Amniotic stem cell (primary cell): Measurements from ENCODE around the gene DOCK3.
"Not testable (repeated sequence)": the region's sequence is repeated elsewhere in the genome, so short reads cannot be mapped to it uniquely, and the experiment has no call there.

Experiments used
- DNase-seq: peaks from one replicate; lab custom pipeline; 2025; lab: John Stamatoyannopoulos, UW

The DOCK3 gene

DNA sequence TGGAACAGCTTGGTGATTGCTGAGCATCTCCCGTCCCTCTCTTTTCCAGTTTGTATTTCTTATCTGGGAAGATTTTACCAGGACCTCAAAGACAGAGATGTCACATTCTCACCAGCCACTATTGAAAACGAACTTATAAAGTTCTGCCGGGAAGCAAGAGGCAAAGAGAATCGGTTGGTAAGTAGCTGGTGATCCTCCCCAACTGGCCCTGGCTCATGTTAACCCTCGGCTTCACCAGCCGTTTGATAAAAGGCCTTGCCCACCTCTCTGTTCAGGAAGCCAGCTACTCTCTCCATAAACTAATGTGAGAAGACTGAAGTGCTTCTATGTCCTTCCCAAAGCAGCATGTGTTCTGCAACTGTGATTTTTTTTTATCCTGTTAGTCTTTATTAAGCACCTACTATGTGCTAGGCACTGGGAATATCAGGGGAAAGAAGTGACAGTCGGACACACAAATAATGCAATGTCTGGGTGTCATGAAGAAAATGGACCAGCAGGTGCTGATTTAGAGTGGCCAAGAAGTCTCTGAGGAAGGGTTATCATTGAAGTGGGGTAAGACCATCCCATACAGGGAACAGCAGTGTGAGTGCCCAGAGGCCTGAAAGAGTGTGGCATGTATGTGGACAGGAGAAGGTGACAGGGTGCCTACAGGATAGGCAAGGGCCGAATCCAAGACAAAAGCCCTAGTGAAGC, 711.6 kb downstream of the DOCK3 start:
- no peak for DNase-seq

DNA sequence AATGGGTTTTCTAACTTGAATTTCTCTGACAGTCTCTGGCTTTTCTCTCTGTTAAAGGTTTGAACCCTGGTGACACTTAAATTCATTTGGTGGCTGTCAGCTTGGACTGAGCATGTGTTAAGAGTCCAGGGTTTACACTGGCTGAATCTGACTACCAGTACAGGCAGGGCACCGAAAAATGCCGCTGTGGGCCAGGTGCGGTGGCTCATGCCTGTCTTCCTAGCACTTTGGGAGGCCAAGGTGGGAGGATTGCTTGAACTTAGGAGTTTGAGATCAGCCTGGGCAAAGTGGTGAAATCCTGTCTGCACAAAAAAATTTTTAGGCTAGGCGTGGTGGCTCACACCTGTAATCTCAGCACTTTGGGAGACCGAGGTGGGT, 712.1 kb downstream of the DOCK3 start:
- DNase-seq = no peak

DNA sequence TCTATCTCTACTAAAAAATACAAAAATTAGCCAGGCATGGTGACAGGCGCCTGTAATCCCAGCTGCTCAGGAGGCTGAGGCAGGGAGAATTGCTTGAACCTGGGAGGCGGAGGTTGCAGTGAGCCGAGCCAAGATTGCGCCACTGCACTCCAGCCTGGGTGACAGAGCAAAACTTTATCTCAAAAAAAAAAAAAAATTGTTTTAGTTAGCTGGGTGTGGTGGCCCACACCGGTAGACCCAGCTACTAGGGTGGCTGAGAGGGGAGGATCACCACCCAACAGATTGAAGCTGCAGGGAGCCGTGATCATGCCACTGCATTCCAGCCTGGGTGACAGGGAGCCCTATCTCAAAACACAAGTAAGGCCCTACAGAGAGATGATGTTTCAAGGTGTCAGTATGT, 712.6 kb downstream of the DOCK3 start:
- not testable (repeated sequence) for DNase-seq

DNA sequence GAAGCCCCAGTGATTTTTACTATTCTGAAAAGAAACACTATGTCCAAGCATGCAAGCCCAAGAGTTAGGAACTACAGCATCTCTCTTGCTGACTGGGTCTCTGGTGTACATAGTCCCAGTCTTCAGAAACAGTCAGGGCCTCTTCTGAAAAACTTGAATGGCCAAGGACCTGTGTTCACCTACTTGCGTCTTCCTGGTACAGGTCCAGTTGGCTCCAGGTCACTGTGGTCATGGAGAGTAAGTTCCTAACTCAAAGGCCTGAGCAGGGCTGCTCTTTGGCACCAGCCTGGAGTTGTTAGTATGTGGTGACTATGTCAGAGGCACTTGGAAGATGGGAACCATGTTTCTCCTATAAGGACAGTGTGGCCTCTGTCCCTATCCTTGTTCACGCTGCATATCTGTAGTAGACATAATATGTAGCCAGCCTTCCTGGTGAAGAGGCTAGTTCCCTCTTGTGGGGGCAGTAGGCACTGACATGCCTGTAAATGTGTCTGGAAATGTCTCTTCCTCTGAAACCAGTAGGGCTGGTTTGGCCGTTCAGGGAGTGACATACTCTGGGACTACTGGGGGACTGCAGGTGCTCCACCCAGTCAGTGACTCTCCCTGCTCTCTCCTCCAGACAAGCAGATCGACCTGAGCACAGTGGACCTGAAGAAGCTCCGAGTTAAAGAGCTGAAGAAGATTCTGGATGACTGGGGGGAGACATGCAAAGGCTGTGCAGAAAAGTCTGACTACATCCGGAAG, 713.7 kb downstream of the DOCK3 start:
- no peak for DNase-seq

GRCh38 chr3:51389423-51390183, 714.9 kb downstream of the DOCK3 start:
- DNase-seq = no peak

DNA sequence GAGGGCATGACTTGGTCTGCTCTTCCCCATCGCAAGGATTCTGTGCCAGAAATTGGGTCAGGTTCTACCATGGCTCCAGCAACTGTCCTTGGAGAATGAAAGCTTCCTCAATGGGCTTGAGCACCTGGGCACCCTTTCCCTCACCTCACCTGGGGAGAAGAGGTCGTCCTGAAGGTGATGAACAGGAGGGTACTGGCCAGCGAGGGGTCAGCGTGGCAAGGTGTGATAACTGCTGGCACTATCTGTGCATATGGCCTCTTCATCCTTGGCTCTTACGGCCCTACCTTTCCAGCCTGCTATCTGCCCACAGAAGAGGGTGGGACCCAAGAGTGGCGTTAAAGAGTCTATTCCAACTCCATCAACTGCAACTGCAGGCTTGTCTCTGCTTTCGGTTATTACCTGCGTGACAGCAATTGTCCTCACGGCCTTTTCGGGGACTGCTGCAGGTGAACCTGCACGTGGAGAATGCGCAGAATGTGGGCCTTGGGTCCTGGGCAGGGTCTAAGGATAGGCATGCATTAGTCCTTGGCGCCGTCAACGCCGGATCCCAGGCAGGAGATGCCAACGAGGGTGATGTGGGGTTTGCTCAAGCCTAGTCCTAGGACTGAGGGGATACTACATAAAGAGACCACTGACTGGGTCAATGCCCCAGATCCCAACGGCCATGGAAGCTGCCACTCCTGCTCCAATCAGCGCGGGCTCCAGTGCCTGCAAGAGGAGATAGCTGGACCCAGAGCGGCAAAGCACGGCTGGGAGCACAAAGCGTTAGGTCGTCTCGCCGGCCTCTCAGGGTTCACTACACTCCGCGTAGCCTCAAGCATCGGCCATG, 715.7 kb downstream of the DOCK3 start:
- DNase-seq = no peak

- peak; percentile 89 for DNase-seq
Measured at GRCh38 chr3:51391075-51391565, 716.4 kb downstream of the DOCK3 start, which contains the start of gene RBM15B. Gene RBM15B, plus strand, starts transcription at chr3:51391285. Its CDS starts 115 bp downstream, at chr3:51391400.

DNA sequence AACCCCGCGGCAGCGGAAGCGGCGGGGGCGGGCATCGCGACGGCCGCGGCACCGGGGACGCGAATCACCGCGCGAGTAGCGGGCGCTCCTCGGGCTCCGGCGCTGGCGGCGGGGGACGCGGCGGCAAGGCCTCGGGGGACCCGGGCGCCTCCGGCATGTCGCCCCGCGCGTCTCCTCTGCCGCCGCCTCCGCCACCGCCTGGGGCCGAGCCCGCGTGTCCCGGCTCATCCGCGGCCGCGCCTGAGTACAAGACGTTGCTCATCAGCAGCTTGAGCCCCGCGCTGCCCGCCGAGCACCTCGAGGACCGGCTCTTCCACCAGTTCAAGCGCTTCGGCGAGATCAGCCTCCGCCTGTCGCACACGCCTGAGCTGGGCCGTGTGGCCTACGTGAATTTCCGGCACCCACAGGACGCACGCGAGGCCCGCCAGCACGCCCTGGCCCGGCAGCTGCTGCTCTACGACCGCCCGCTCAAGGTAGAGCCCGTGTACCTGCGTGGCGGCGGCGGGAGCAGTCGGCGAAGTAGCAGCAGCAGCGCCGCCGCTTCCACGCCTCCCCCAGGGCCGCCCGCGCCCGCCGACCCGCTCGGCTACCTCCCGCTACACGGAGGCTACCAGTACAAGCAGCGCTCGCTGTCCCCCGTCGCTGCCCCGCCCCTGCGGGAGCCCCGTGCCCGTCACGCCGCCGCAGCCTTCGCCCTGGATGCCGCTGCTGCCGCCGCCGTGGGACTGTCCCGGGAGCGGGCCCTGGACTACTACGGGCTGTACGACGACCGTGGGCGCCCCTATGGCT, 717.0 kb downstream of the DOCK3 start:
- DNase-seq = no peak

DNA sequence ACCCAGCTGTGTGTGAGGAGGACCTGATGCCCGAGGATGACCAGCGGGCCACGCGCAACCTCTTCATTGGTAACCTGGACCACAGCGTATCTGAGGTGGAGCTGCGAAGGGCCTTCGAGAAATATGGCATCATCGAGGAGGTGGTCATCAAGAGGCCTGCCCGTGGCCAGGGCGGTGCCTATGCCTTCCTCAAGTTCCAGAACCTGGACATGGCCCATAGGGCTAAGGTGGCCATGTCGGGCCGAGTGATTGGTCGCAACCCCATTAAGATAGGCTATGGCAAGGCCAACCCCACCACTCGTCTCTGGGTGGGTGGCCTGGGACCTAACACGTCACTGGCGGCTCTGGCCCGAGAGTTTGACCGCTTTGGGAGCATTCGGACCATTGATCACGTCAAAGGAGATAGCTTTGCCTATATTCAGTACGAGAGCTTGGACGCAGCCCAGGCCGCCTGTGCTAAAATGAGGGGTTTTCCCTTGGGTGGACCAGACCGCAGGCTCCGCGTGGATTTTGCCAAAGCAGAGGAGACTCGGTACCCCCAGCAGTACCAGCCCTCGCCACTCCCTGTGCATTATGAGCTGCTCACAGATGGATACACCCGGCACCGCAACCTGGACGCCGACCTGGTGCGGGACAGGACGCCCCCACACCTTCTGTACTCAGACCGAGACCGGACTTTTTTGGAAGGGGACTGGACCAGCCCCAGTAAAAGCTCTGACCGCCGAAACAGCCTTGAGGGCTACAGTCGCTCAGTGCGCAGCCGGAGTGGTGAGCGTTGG, 717.8 kb downstream of the DOCK3 start:
- DNase-seq = no peak

DNA sequence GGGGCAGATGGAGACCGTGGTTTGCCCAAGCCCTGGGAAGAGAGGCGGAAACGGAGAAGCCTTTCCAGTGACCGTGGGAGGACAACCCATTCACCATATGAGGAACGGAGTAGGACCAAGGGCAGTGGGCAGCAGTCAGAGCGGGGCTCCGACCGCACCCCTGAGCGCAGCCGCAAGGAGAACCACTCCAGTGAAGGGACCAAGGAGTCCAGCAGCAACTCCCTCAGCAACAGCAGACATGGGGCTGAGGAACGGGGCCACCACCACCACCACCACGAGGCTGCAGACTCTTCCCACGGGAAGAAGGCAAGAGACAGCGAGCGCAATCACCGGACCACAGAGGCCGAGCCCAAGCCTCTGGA, 718.4 kb downstream of the DOCK3 start:
- DNase-seq = no peak

DNA sequence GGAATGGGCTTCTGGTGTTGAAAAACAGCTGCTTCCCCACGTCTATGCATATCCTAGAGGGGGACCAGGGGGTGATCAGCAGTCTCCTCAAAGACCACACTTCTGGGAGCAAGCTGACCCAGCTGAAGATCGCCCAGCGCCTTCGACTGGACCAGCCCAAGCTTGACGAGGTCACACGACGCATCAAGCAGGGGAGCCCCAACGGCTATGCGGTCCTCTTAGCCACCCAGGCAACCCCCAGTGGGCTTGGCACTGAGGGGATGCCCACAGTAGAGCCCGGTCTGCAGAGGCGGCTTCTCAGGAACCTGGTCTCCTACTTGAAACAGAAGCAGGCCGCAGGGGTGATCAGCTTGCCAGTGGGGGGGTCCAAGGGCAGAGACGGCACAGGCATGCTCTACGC, 718.8 kb downstream of the DOCK3 start:
- DNase-seq = no peak

DNA sequence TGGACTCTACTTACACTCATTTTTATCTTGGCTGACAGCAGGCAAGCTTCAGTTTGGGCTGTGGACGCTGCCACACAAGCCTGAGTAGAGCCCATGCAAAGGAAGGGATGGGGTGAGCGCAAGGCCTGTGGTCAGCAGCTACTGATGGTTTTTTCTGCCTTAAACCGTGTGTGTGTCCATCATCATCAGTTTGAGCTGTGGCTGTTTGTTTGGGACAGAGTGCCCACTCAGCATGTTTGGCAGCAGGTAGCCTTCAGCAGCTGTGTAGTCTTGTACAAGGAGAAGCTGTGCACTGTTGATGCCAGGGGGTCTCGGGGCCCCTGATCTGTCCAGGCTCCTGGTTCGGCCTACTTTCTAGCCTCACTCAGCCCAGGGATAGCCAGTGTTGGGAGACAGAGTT, 719.8 kb downstream of the DOCK3 start:
- no peak for DNase-seq

GRCh38 chr3:51395493-51396213, 720.9 kb downstream of the DOCK3 start:
- DNase-seq = no peak

DNA sequence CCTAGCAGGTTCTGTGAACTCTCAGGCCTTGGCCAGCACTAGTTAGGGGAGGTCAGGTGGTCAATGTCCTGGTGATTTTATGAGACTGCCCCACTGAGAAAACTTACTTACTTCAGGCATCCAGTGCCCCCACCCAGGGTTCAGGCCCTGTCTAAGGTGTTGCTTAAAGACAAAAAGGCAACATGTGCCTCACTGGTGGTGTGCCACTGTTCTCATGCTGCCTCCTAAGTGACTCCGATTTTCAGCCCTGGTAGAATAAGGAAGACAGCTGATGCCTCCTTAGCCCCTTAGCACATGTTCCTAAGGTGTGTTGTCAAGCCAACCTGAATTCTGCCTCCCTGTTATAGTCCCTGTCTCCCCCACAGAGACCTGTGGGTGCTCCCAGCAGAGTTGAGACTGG, 721.7 kb downstream of the DOCK3 start:
- DNase-seq = no peak

- no peak for DNase-seq
Measured at GRCh38 chr3:51397392-51397791, 722.7 kb downstream of the DOCK3 start.

- no peak for DNase-seq
Measured at GRCh38 chr3:51398595-51399310, 724.0 kb downstream of the DOCK3 start.

DNA sequence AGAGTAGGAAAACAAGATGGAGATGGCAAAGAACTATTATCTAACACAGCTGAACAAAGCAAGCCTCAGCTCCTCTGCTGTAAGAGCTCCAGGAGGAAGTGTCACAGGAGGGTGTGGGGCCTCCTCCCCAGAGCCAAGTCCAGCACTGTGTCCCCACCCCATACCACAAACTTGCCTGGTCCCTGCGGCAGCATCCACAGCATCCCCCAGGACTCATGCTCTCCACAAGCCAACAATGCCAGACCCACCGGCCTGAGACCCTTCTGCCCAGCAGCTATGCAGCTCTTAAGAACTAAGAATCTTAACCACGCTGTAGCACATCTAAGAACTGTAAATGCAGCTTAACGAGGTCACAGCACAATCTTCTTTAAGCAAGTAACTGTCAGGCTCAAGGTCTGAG, 725.4 kb downstream of the DOCK3 start:
- DNase-seq = no peak

DNA sequence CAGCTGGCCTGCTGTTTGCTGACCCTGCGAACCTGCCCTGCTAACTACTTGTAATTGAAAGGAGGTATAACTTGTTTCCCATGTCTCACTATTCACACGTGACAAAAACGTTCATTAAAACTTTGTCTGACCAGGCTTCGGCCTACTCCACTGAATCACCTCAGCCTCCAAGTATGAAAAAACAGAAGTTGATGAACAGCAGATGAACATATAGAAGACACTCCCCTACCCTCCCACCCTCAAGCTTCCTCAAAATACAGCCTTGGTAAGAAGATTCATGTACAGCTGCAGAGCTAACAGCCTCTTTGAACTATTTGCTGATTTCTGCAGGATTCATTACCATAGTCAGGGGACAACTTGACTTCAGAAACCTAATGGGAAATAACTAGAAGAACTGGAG, 727.0 kb downstream of the DOCK3 start:
- DNase-seq = no peak

DNA sequence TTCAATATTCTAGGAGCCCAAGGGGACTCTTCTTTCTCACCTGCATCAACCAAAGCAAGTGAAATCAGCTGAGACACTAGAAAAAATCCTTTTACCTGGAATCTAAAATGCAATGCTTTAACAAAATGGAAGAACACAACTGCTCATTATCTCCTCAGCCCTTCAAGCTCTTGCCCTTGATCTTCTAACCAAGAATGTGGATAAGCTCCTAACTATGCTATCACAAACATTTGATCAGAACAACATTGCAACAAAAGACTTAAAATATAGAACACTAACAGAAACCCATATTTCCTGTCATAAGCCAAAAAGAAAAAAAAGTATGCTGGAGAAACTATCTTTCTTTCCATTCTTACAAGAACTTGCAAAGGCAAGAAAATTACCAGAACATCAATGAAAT, 728.9 kb downstream of the DOCK3 start:
- no peak for DNase-seq
